IMR-90 (cell line): ENCODE results near the gene LYZL2. TPM values are rescaled to one million over a fixed set of nuclear protein-coding genes. Genes with fewer than 3 reads are reported as not detected.

Experiments used
- polyA plus RNA-seq, 3 experiments: library from polyadenylated mRNA; depleted of rRNA; stranded (reverse); fragments of >200 nt; gene quantifications; 2 replicates each; pipeline ENCODE4 v1.2.3, GENCODE V29; 2012; ENCODE audit warnings: low replicate concordance in 1 of 3
- total RNA-seq: library from RNA; depleted of rRNA; stranded (reverse); fragments of >200 nt; gene quantifications from 2 replicates; pipeline ENCODE4 v1.2.3, GENCODE V29; 2012; rRNA removed

The LYZL2 gene
- total and polyA plus RNA-seq, 2 of the 4 experiments (the other 2 are of a cell fraction), result not detected

Other genes with a start within 250 kb of the LYZL2 start
- gene MAP3K8, start 195.6 kb downstream of the LYZL2 start, total RNA-seq, result 1.8 and 3.9 TPM in 2 replicates
- gene MAP3K8, start 195.6 kb downstream of the LYZL2 start, polyA plus RNA-seq (2012; rRNA removed), result 2.6 and 2.8 TPM in 2 replicates